ENCODE measurements around the gene SEPTIN5. TPM values are rescaled to one million over a fixed set of nuclear protein-coding genes. Genes with fewer than 3 reads are reported as not detected.
A peak's percentile ranks its signal among the peaks of the same experiment; 100 is the strongest.

The SEPTIN5 gene
- total and polyA plus RNA-seq, 9 of the 15 experiments (the other 6 are each of a cell fraction or from before 2014, with no cell fraction given): 0.03 to 195 (median 119) TPM

- TF ChIP-seq, protein P1, sequence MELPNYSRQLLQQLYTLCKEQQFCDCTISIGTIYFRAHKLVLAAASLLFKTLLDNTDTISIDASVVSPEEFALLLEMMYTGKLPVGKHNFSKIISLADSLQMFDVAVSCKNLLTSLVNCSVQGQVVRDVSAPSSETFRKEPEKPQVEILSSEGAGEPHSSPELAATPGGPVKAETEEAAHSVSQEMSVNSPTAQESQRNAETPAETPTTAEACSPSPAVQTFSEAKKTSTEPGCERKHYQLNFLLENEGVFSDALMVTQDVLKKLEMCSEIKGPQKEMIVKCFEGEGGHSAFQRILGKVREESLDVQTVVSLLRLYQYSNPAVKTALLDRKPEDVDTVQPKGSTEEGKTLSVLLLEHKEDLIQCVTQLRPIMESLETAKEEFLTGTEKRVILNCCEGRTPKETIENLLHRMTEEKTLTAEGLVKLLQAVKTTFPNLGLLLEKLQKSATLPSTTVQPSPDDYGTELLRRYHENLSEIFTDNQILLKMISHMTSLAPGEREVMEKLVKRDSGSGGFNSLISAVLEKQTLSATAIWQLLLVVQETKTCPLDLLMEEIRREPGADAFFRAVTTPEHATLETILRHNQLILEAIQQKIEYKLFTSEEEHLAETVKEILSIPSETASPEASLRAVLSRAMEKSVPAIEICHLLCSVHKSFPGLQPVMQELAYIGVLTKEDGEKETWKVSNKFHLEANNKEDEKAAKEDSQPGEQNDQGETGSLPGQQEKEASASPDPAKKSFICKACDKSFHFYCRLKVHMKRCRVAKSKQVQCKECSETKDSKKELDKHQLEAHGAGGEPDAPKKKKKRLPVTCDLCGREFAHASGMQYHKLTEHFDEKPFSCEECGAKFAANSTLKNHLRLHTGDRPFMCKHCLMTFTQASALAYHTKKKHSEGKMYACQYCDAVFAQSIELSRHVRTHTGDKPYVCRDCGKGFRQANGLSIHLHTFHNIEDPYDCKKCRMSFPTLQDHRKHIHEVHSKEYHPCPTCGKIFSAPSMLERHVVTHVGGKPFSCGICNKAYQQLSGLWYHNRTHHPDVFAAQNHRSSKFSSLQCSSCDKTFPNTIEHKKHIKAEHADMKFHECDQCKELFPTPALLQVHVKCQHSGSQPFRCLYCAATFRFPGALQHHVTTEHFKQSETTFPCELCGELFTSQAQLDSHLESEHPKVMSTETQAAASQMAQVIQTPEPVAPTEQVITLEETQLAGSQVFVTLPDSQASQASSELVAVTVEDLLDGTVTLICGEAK (IDR thresholded peaks at IDR 0.05): no peak
- TF ChIP-seq, protein P1 (CRISPR knock-in tag; IDR thresholded peaks at IDR 0.05): peak; percentile 58; the same call in 1 of the 2 replicates
- TF ChIP-seq ZNF146 (CRISPR knock-in tag; IDR thresholded peaks at IDR 0.05; ENCODE audit: unreplicated experiment) (no peak), SIX5 (IDR thresholded peaks at IDR 0.05; ENCODE audit: borderline replicate concordance in 1 of 2, insufficient read depth in 1 of 2, low read depth in 1 of 2, low read length in 2 of 2) (no peak), BCOR (IDR thresholded peaks at IDR 0.05) (no peak), WHSC1 (IDR thresholded peaks at IDR 0.05; ENCODE audit: low read length) (peak; percentile 54), ZNF274 (IDR thresholded peaks at IDR 0.05; ENCODE audit: borderline replicate concordance, low read depth, low read length) (no peak), ZZZ3 (IDR thresholded peaks at IDR 0.05) (no peak), PYGO2 (tag; IDR thresholded peaks at IDR 0.05) (no peak), ZNF354B (CRISPR knock-in tag; IDR thresholded peaks at IDR 0.05) (no peak), ZNF830 (CRISPR knock-in tag; IDR thresholded peaks at IDR 0.05) (no peak), ZNF696 (CRISPR knock-in tag; conservative IDR thresholded peaks at IDR 0.05) (no peak), BRF1 (IDR thresholded peaks at IDR 0.05; ENCODE audit: borderline replicate concordance, extremely low read depth, insufficient read length) (no peak), PCBP2 (IDR thresholded peaks at IDR 0.05; ENCODE audit: low read depth, low read length, poor library complexity, severe bottlenecking) (no peak), RBBP5 (IDR thresholded peaks at IDR 0.05; ENCODE audit: borderline replicate concordance, insufficient read depth, low read length, poor library complexity, severe bottlenecking) (peak; percentile 46)
- TF ChIP-seq, protein P2, sequence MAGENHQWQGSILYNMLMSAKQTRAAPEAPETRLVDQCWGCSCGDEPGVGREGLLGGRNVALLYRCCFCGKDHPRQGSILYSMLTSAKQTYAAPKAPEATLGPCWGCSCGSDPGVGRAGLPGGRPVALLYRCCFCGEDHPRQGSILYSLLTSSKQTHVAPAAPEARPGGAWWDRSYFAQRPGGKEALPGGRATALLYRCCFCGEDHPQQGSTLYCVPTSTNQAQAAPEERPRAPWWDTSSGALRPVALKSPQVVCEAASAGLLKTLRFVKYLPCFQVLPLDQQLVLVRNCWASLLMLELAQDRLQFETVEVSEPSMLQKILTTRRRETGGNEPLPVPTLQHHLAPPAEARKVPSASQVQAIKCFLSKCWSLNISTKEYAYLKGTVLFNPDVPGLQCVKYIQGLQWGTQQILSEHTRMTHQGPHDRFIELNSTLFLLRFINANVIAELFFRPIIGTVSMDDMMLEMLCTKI (IDR thresholded peaks at IDR 0.05; ENCODE audit: partially characterized antibody): no peak
- TF ChIP-seq, protein P3, sequence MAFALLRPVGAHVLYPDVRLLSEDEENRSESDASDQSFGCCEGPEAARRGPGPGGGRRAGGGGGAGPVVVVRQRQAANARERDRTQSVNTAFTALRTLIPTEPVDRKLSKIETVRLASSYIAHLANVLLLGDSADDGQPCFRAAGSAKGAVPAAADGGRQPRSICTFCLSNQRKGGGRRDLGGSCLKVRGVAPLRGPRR (CRISPR knock-in tag; IDR thresholded peaks at IDR 0.05): no peak
Observed at GRCh38 chr22:19770349-19771220, 56.3 kb downstream of the SEPTIN5 start (continued).
